ENCODE measurements around the gene FAHD1.
"Not testable (repeated sequence)": the region's sequence is repeated elsewhere in the genome, so short reads cannot be mapped to it uniquely, and the experiment has no call there.

Gene FAHD1

GRCh38 chr16:1851793-1852192, 24.8 kb downstream of the FAHD1 start:
- DNase-seq = no peak

GRCh38 chr16:1857433-1858097, 30.6 kb downstream of the FAHD1 start:
- no peak for DNase-seq

DNA sequence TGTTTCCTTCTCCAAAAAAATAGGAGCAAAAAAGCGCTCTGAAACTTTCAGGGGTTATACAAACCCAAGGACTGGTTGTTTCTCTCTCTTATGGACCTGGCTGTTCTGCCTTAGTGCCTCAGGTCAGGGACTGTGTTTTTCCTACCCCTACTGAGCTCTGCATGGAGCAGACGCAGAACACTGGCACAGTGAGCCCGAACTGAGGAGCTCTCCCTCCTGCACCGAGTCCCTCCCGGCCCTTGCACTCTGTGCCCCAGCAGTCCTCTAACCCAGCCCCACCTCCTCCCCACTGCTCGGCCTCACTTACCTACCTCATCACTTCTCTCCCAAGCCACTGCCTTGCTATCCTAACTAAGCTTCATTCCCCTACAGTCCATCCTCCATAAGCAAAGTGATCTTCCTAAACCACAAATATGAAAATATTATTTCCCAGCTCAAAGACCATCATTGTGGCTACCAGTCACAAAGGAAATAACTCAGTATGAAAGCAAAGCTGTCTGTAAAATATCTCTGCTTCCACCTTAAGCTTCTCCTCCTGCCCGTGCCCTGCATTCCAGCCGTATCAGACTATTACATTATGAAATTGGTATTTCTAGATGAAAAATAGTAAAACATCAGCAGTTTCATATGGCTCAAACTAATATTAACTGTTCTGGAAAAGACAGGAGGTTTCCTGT, 31.3 kb downstream of the FAHD1 start:
- DNase-seq = no peak

- no peak for DNase-seq
Observed at GRCh38 chr16:1859650-1860049, 32.6 kb downstream of the FAHD1 start.

- no peak for DNase-seq
Observed at GRCh38 chr16:1861730-1862129, 34.7 kb downstream of the FAHD1 start.

DNA sequence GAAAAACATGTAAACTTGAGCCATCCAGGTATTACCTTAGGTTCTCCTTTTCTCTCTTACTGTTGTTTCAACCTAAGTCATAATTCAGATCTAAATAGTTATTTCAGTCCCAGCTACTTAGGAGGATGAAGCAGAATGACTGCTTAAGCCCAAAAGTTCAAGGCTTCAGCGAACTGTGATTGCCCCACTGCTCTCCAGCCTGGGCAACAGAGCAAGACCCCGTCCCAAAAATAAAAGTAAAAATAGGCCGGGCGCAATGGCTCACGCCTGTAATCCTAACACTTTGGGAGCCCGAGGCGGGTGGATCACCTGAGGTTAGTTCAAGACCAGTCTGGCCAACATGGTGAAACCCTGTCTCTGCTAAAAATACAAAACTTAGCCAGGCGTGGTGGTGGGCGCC, 35.4 kb downstream of the FAHD1 start:
- no peak for DNase-seq

DNA sequence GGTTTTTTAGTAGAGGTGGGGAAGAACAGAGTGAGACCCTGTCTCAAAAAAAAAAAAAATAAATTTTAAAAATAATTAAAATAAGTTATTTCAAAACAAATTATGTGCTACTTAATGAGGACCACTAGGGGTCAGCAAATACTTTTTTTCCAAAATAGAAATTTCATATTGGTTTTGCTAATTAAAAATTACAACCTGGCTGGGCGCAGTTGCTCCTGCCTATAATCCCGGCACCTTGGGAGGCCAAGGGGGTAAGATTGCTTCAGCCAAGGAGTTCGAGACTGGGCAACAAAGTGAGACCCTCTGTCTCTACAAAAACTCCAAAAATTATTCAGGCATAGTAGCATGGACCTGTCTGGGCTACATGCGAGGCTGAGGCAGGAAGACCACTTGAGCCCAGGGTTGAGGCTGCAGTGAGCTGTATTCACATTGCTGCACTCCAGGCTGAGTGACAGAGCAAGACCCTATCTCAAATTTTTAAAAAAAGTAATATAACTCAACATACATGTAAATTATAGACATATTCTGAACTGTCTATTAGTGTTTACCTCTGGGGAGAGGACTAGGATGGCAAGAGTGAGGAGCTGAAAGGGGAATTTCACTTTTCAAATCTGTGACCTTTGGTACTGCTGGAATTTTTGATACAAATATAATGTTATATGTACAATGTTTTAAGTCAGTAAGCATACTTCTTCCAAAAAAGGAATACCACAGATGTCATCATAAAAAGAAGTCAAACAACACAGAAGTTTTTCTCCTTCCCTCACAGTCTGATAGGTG, 36.9 kb downstream of the FAHD1 start:
- no peak for DNase-seq

DNA sequence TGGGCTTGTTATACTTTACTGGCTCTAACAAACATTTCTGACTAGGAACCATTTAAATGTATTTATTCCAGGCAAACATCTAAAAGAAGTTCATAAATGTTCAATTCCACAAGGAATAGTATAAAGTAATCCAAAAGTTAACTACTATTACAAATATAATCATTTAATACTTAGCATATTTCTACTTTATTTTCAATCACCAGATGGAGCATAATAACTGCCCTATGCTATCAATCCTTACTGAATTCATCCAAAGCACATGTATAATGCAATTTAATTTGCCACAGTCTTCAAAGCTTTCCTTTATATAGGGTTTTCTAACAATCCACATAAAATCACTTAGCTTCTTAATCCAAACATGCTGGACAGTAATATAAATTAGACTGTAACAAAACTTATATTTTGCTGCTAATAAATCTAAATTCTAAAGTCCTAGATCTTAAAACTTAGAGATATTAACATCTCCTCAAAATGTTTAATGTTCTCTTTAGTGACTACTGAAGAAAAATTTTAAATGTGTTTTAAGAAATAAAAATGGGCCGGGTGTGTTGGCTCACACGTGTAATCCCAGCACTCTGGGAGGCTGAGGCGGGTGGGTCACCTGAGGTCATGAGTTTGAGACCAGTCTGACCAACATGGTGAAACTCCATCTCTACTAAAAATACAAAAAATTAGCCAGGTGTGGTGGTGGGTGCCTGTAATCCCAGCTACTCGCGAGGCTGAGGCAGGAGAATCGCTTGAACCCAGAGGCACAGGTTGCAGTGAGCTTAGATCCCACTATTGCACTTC, 39.1 kb downstream of the FAHD1 start:
- no peak for DNase-seq

DNA sequence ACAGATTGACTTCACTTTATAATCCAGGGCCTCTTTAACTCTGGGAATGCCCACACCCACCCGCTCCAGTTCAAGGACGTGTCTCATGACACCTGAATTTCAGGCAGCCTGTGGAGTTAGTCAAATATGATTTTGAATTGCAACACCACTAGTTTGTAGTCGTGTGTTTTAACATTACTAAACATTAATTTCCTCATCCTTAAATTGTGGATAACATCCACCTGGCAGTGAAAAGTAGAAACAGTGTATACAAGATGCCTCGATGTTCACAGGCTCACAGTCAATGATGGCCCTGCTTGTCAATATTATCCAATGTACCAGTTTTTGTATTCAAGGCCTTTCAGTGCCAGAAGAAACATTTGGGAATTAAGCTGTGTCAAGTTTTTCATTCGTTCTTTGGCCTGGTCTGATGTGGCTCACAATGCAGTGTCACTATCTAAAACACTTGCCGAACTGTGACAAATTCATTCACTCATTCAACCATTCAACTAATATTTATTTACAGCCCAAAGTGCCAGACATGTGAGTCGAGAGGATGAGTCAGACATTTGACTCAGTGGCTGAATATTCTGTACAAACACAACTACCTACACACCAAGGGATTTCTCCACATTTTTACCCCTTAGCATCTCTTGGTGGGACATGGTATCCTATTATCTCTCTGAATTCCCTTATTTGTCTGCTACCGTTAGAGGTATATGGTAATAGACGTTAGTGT, 43.5 kb downstream of the FAHD1 start:
- DNase-seq = no peak

DNA sequence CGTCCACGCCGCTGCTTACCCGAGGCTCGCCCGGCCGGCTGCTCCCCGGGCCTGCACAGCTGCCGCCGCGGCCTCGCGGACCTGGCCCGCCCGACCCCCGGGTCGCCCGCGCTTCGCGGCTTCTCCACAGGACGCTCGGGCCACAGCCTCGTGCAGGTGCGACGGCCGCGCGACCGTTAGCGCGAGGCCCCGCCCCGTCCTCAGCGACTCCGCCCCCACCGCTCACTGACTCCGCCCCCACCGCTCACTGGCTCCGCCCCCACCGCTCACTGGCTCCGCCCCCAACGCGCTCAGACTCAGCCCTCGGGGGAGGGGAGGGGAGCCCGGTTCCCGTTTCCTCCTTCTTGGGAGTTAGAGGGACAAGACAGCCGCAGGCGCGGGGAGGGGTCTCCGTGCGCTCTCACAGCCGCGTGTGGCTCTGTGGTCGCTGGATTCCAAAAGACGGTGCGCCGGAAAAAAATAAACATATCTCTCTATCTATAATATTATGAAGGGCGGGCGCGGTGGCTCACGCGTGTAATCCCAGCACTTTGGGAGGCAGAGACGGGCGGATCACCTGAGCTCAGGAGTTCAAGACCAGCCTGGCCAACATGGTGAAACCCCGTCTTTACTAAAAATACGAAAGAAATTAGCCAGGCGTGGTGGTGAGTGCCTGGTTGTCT, 45.1 kb downstream of the FAHD1 start, which contains the start of gene MEIOB:
Gene MEIOB, minus strand, starts transcription at position 191 of the 662 bp plus-strand sequence. CDS start 3,989 bp downstream, outside the sequence.
- peak; percentile 41 for DNase-seq

- no peak for DNase-seq
Observed at GRCh38 chr16:1874854-1875253, 47.8 kb downstream of the FAHD1 start.

DNA sequence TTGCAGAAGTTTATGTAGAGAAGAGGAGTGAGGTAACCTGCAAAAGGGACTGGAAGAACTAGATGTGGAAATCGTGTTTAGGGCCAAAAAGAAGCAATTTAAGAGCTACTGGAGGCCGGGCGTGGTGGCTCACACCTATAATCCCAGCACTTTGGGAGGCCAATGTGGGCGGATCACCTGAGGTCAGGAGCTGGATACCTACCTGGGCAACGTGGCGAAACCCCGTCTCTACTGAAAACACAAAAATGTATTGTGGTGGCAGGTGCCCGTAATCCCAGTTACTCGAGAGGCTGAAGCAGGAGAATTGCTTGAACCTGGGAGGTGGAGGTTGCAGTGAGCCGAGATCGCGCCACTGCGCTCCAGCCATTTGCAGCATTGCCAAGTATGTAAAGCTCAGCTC, 49.1 kb downstream of the FAHD1 start:
- DNase-seq = not testable (repeated sequence)

DNA sequence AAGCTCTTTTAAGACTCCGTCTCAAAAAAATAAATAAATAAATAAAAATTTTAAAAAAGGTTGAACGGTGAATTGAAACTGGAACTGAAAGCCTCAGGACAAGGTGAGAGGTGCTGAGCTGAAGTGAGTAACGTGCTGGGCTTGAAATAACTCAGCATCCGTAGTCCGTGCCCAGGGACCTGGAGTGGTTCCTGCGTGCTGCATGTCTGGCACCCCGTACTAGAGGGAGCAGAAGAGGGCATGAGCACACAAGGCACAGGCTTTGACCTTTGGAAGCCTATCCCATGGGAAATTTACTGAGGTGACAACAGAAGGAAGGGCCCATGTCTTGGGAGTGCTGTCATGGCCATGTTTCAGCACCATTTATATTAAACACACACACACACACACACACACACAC, 49.5 kb downstream of the FAHD1 start:
- DNase-seq = no peak

DNA sequence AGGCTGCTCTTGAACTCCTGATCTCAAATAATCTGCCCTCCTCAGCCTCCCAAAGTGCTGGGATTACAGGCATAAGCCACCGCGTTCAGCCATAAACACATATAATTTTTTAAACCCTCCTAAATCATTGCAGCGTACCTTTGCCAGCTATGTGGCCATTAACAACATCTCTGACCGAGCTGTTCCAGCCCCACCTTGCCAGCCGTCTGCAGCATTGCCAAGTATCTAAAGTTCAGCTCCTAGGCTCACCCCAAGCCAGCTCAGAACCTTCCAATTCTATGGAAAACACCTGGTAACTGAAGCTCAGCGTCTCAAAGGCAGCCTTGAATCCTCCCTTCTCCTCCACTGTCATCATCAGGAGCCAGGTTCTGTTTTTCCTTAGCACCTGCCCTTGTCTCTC, 50.1 kb downstream of the FAHD1 start:
- no peak for DNase-seq

DNA sequence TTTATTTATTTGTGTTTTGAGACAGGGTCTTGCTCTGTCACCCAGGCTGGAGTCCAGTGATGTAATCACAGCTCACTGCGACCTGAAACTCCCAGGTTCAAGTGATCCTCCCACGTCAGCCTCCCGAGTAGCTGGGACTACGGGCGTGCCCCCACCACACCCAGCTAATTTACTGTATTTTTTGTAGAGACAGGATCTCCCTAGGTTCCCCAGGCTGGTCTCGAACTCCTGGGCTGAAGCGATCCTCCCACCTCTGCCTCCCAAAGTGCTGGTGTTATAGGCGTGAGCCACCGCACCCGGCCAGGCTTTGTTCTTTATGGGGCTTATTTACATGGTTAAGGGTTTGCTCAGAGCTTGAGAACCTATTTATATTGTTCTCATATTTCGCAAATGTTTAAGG, 50.8 kb downstream of the FAHD1 start:
- DNase-seq = no peak

- DNase-seq = no peak
Observed at GRCh38 chr16:1878256-1878655, 51.2 kb downstream of the FAHD1 start.

All from femur (tissue), 1 donor.